Cardiac septum (tissue), 1 donor: ENCODE measurements around the gene RNASE7. TPM values are rescaled to one million over a fixed set of nuclear protein-coding genes. Genes with fewer than 3 reads are reported as not detected.

ENCODE experiments used
- DNase-seq: peaks from one replicate; pipeline ENCODE4 v3.0.0-alpha.2; 2020; ENCODE audit warnings: low spot score
- intact Hi-C: fragments of 100-400 bp; cut with DNase I; formaldehyde crosslinking; loops from one replicate; pipeline ENCODE4 v1.14.0; 2022
- microRNA-seq: library from miRNA; unstranded; fragments of <30 nt; microRNA quantifications from one replicate; pipeline ENCODE4 v1.2.0, GENCODE V29; 2020
- total RNA-seq: library from RNA; stranded (reverse); fragmentation: NEBNext Ultra II Directional; extraction: Animal tissue kit (Norgen Biotek cat#: 25700); gene quantifications from one replicate; pipeline ENCODE4 v1.2.1, GENCODE V29; 2021
- donor health status: DM: no; HTN: no; CAD: no.

The RNASE7 gene
- total RNA-seq, 1 donor from 2014 or later: not detected

GRCh38 chr14:21093018-21093417 lies 50.9 kb downstream of the RNASE7 start:
- intact Hi-C loops: loop anchor here (2.0 to 5.0 kb wide), 3 partner anchors 14 to 76 kb away; partner anchors contain the start of gene ARHGEF40
- DNase-seq: no peak

Small RNA genes within 50 kb of the gene (microRNA-seq; reads per million reads assigned to microRNA genes)
- gene MIR6717: not detected

Other genes starting within 250 kb of the RNASE7 start
- 171 TPM for gene RNASE1, start 239.5 kb upstream of the RNASE7 start, total RNA-seq
- not detected for gene RNASE3, start 151.0 kb upstream of the RNASE7 start, total RNA-seq
- 0.89 TPM for gene RNASE2, start 86.9 kb upstream of the RNASE7 start, total RNA-seq
- gene METTL17, start 52.4 kb upstream of the RNASE7 start, total RNA-seq: 34.6 TPM
- not detected for gene SLC39A2, start 43.1 kb upstream of the RNASE7 start, total RNA-seq
- gene NDRG2, start 17.3 kb upstream of the RNASE7 start, total RNA-seq: 304 TPM
- gene TPPP2, start 12.1 kb upstream of the RNASE7 start, total RNA-seq: 0.73 TPM
- not detected for gene RNASE13, start 7.6 kb upstream of the RNASE7 start, total RNA-seq
- gene RNASE8, start 15.5 kb downstream of the RNASE7 start, total RNA-seq: not detected
- 26.3 TPM for gene ARHGEF40, start 27.9 kb downstream of the RNASE7 start, total RNA-seq
- gene ZNF219, start 56.3 kb downstream of the RNASE7 start, total RNA-seq: 51.1 TPM
- gene TMEM253, start 58.7 kb downstream of the RNASE7 start, total RNA-seq: 0.48 TPM
- gene OR5AU1, start 113.7 kb downstream of the RNASE7 start, total RNA-seq: not detected
- 260 TPM for gene HNRNPC, start 227.1 kb downstream of the RNASE7 start, total RNA-seq
- not detected for gene RPGRIP1, start 237.7 kb downstream of the RNASE7 start, total RNA-seq